GM23338 (cell line): ENCODE results near the gene CDH5. TPM values are rescaled to one million over a fixed set of nuclear protein-coding genes. Genes with fewer than 3 reads are reported as not detected.

Experiments
- ATAC-seq: fragments of 200-7000 bp; cut with Tn5 transposase; 3 replicates; pipeline ENCODE4 v1.9.1; 2020
- DNase-seq: peaks from one replicate; pipeline ENCODE4 v3.0.0-alpha.2; 2015; ENCODE audit warnings: low spot score
- H2AFZ ChIP-seq: fragments of 200-600 bp; sonication (generic); 2 replicates; pipeline ENCODE4 v1.8.0; 2016; ENCODE audit warnings: antibody characterized with exemption, mild to moderate bottlenecking, moderate library complexity
- H3F3A ChIP-seq: fragments of 200-600 bp; sonication (generic); replicated peaks from 2 replicates; pipeline ENCODE4 v1.8.0; 2017; ENCODE audit warnings: antibody characterized with exemption, mixed run types, low read depth
- H3K27ac ChIP-seq: fragments of 200-600 bp; sonication (generic); 2 replicates; pipeline ENCODE4 v1.6.1; 2016; ENCODE audit warnings: low read depth
- H3K27me3 ChIP-seq: fragments of 200-600 bp; sonication (generic); 2 replicates; pipeline ENCODE4 v1.8.0; 2016; ENCODE audit warnings: mild to moderate bottlenecking, mixed run types, moderate library complexity; ENCODE audit not compliant: insufficient read depth
- H3K36me3 ChIP-seq: fragments of 200-600 bp; sonication (generic); 2 replicates; pipeline ENCODE4 v1.8.0; 2016; ENCODE audit warnings: mild to moderate bottlenecking; ENCODE audit not compliant: insufficient read depth
- H3K4me1 ChIP-seq: fragments of 200-600 bp; sonication (generic); 2 replicates; pipeline ENCODE4 v1.8.0; 2016; ENCODE audit warnings: mild to moderate bottlenecking, moderate library complexity; ENCODE audit not compliant: insufficient read depth
- H3K4me2 ChIP-seq: fragments of 200-600 bp; sonication (generic); 2 replicates; pipeline ENCODE4 v1.7.1; 2017; ENCODE audit warnings: mixed run types
- H3K4me3 ChIP-seq: fragments of 200-600 bp; sonication (generic); 2 replicates; pipeline ENCODE4 v1.6.1; 2016; ENCODE audit warnings: mixed run types
- H3K79me2 ChIP-seq: fragments of 200-600 bp; sonication (generic); replicated peaks from 2 replicates; pipeline ENCODE4 v1.8.0; 2017; ENCODE audit warnings: mild to moderate bottlenecking; ENCODE audit not compliant: insufficient read depth
- H3K9me2 ChIP-seq: fragments of 200-600 bp; sonication (generic); 2 replicates; pipeline ENCODE4 v1.8.0; 2017; ENCODE audit not compliant: insufficient read depth
- H4K20me1 ChIP-seq: fragments of 200-600 bp; sonication (generic); replicated peaks from 2 replicates; pipeline ENCODE4 v1.8.0; 2017; ENCODE audit warnings: mild to moderate bottlenecking; ENCODE audit not compliant: insufficient read depth
- H3K27ac Mint-ChIP-seq: 2 replicates; pipeline ENCODE4 v1.8.0; 2020; ENCODE audit warnings: inconsistent platforms, mild to moderate bottlenecking, moderate library complexity, mixed read lengths
- H3K27me3 Mint-ChIP-seq: 3 replicates; pipeline ENCODE4 v1.8.0; 2022; ENCODE audit warnings: low read depth, mild to moderate bottlenecking, moderate library complexity, mixed read lengths, inconsistent platforms; ENCODE audit not compliant: insufficient read depth, poor library complexity
- H3K36me3 Mint-ChIP-seq: 3 replicates; pipeline ENCODE4 v1.8.0; 2021; ENCODE audit warnings: low read depth, mild to moderate bottlenecking, inconsistent platforms, moderate library complexity, mixed read lengths
- H3K4me1 Mint-ChIP-seq: 3 replicates; pipeline ENCODE4 v1.8.0; 2020; ENCODE audit warnings: mild to moderate bottlenecking, inconsistent platforms, mixed read lengths
- H3K4me3 Mint-ChIP-seq: 3 replicates; pipeline ENCODE4 v1.8.0; 2021; ENCODE audit warnings: moderate library complexity, mild to moderate bottlenecking, inconsistent platforms, mixed read lengths
- H3K9me3 Mint-ChIP-seq: 3 replicates; pipeline ENCODE4 v1.8.0; 2020; ENCODE audit warnings: moderate library complexity, mild to moderate bottlenecking, inconsistent platforms, mixed read lengths
- CREB1 ChIP-seq: fragments of 250-450 bp; sonication (Bioruptor Pico); IDR thresholded peaks from 2 replicates; pipeline ENCODE4 v1.5.0; 2020; ENCODE audit warnings: low read depth, mild to moderate bottlenecking, moderate library complexity
- CTCF ChIP-seq, 2 experiments: fragments of 200-600 bp in 1 of 2; sonication (generic) in 1 of 2; conservative IDR thresholded peaks; 2 replicates each; pipeline versions ENCODE4 v1.5.1 to v1.6.1; 2016 to 2017; ENCODE audit warnings: antibody characterized with exemption in 2 of 2, low read depth in 2 of 2, mild to moderate bottlenecking in 2 of 2, moderate library complexity in 1 of 2
- ETS1 ChIP-seq: IDR thresholded peaks from 2 replicates; pipeline ENCODE4 v1.6.1; 2016; ENCODE audit warnings: antibody characterized with exemption
- EZH2 ChIP-seq: fragments of 200-600 bp; sonication (generic); IDR thresholded peaks from one replicate; pipeline ENCODE4 v1.8.0; 2017; ENCODE audit warnings: antibody characterized with exemption, mild to moderate bottlenecking, low read depth; ENCODE audit not compliant: unreplicated experiment
- EZH2phosphoT487 ChIP-seq: fragments of 200-600 bp; sonication (generic); IDR thresholded peaks from one replicate; pipeline ENCODE4 v1.8.1; 2018; ENCODE audit warnings: antibody characterized with exemption; ENCODE audit not compliant: unreplicated experiment
- JUNB ChIP-seq: IDR thresholded peaks from one replicate; pipeline ENCODE4 v1.6.1; 2016; ENCODE audit warnings: antibody characterized with exemption; ENCODE audit not compliant: unreplicated experiment
- NANOG ChIP-seq: IDR thresholded peaks from 2 replicates; pipeline ENCODE4 v1.6.1; 2016; ENCODE audit warnings: antibody characterized with exemption, borderline replicate concordance
- POLR2AphosphoS5 ChIP-seq: IDR thresholded peaks from 2 replicates; pipeline ENCODE4 v1.6.1; 2016; ENCODE audit warnings: antibody characterized with exemption, low read depth
- REST ChIP-seq: IDR thresholded peaks from one replicate; pipeline ENCODE4 v1.6.1; 2018; ENCODE audit warnings: antibody characterized with exemption; ENCODE audit not compliant: unreplicated experiment
- STAT1 ChIP-seq: IDR thresholded peaks from one replicate; pipeline ENCODE4 v1.6.1; 2016; ENCODE audit warnings: antibody characterized with exemption; ENCODE audit not compliant: unreplicated experiment
- ZNF114 ChIP-seq: fragments of 250-450 bp; sonication (Bioruptor Pico); IDR thresholded peaks from 2 replicates; pipeline ENCODE4 v1.5.0; 2020; ENCODE audit warnings: mild to moderate bottlenecking, moderate library complexity
- ZNF331 ChIP-seq: fragments of 250-450 bp; sonication (Bioruptor Pico); IDR thresholded peaks from 2 replicates; pipeline ENCODE4 v1.5.0; 2020; ENCODE audit warnings: low read depth, mild to moderate bottlenecking, moderate library complexity
- ZNF462 ChIP-seq: fragments of 250-450 bp; sonication (Bioruptor Pico); IDR thresholded peaks from 2 replicates; pipeline ENCODE4 v1.5.0; 2020; ENCODE audit warnings: mild to moderate bottlenecking, moderate library complexity
- polyA plus RNA-seq: library from polyadenylated mRNA; unstranded; fragments of >200 nt; fragmentation: Nextera tagmentation; extraction: Ambion mirVana; gene quantifications from 2 replicates; pipeline ENCODE4 v1.2.1, GENCODE V29; 2016
- total RNA-seq: library from RNA; depleted of rRNA; stranded (reverse); fragments of >200 nt; shearing (Covaris generic); gene quantifications from 2 replicates; pipeline ENCODE4 v1.2.3, GENCODE V29; 2014

Gene CDH5
- total and polyA plus RNA-seq, 2 experiments from 2014 or later = 0.18 TPM; not detected in 1

GRCh38 chr16:66430214-66430613 lies 63.7 kb downstream of the CDH5 start:
- DNase-seq (no peak), ATAC-seq (no peak)
- Histone ChIP-seq H3K9me2 (no peaks in the 10 kb centered on the region), H3K4me2 (no peak overlapping the region), H3K27ac (no peak overlapping the region), H3K79me2 (no peaks in the 10 kb centered on the region), H4K20me1 (no peaks in the 10 kb centered on the region), H3K4me1 (peaks cover 8% of the 10 kb centered on the region), H3F3A (no peaks in the 10 kb centered on the region), H2AFZ (no peak overlapping the region), H3K4me3 (no peak overlapping the region), H3K27me3 (peaks cover 65% of the 10 kb centered on the region), H3K36me3 (no peaks in the 10 kb centered on the region)
- Mint-ChIP-seq H3K27me3 (peaks cover 54% of the 10 kb centered on the region), H3K27ac (no peak overlapping the region), H3K9me3 (no peaks in the 10 kb centered on the region), H3K4me1 (peaks cover 37% of the 10 kb centered on the region), H3K36me3 (no peaks in the 10 kb centered on the region), H3K4me3 (no peak overlapping the region)
- TF ChIP-seq ZNF114 (no peak), ZNF331 (CRISPR knock-in tag) (no peak), EZH2phosphoT487 (no peak), ZNF462 (no peak), NANOG (no peak), CREB1 (CRISPR knock-in tag) (no peak), ETS1 (no peak), CTCF (conservative IDR thresholded peaks at IDR 0.05; ENCODE audit: low read depth in 2 of 2) (no peak), JUNB (no peak), STAT1 (no peak), EZH2 (no peak), POLR2AphosphoS5 (no peak), REST (no peak)
